GM10266 (cell line): ENCODE measurements around the gene PAK6.
A peak's percentile ranks its signal among the peaks of the same experiment; 100 is the strongest.

Source experiments
- DNase-seq: peaks from one replicate; pipeline ENCODE4 v3.0.0; 2012; ENCODE audit errors: extremely low spot score
- TF ChIP-seq, protein P1 (sequence below): IDR thresholded peaks from 2 replicates; pipeline ENCODE4 v1.5.1; 2012; ENCODE audit warnings: mild to moderate bottlenecking, low read depth; ENCODE audit not compliant: control insufficient read depth, insufficient read depth; ENCODE audit errors: missing control alignments

The PAK6 gene

GRCh38 chr15:40217166-40217824 lies 21.6 kb upstream of the PAK6 start:
- peak; percentile 58 for DNase-seq
- TF ChIP-seq, protein P1, sequence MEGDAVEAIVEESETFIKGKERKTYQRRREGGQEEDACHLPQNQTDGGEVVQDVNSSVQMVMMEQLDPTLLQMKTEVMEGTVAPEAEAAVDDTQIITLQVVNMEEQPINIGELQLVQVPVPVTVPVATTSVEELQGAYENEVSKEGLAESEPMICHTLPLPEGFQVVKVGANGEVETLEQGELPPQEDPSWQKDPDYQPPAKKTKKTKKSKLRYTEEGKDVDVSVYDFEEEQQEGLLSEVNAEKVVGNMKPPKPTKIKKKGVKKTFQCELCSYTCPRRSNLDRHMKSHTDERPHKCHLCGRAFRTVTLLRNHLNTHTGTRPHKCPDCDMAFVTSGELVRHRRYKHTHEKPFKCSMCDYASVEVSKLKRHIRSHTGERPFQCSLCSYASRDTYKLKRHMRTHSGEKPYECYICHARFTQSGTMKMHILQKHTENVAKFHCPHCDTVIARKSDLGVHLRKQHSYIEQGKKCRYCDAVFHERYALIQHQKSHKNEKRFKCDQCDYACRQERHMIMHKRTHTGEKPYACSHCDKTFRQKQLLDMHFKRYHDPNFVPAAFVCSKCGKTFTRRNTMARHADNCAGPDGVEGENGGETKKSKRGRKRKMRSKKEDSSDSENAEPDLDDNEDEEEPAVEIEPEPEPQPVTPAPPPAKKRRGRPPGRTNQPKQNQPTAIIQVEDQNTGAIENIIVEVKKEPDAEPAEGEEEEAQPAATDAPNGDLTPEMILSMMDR = peak; percentile 74

- TF ChIP-seq, protein P1 = no peak
- DNase-seq = no peak
Observed at GRCh38 chr15:40219801-40220200, 19.1 kb upstream of the PAK6 start.

GRCh38 chr15:40222131-40222530 lies 16.7 kb upstream of the PAK6 start:
- TF ChIP-seq, protein P1 = no peak
- no peak for DNase-seq

- peak; percentile 35 for DNase-seq
- TF ChIP-seq, protein P1 = no peak
Observed at GRCh38 chr15:40226736-40227135, 12.1 kb upstream of the PAK6 start.

- TF ChIP-seq, protein P1 = no peak
- DNase-seq = no peak
Observed at GRCh38 chr15:40229316-40229715, 9.5 kb upstream of the PAK6 start.

GRCh38 chr15:40229956-40230355 lies 8.9 kb upstream of the PAK6 start:
- TF ChIP-seq, protein P1 = no peak
- no peak for DNase-seq

- TF ChIP-seq, protein P1 = no peak
- no peak for DNase-seq
Observed at GRCh38 chr15:40232625-40233070, 6.2 kb upstream of the PAK6 start.
